ENCODE results near the gene C1QL2. TPM values are rescaled to one million over a fixed set of nuclear protein-coding genes. Genes with fewer than 3 reads are reported as not detected.

Gene C1QL2
- total RNA-seq, 1 experiment from 2014 or later: 0.81 TPM

- H2BK5ac ChIP-seq (ENCODE audit: insufficient read length, low read length): no peak overlapping the region
- H3K18ac ChIP-seq (ENCODE audit: insufficient read length, low read depth, low read length): no peak overlapping the region
- H2BK15ac ChIP-seq (ENCODE audit: low read depth, low read length): no peak overlapping the region
- H2BK120ac ChIP-seq (ENCODE audit: low read depth, low read length, poor library complexity, severe bottlenecking): no peak overlapping the region
- H3K56ac ChIP-seq (ENCODE audit: insufficient read length, low read depth, low read length): no peak overlapping the region
- no peaks in the 10 kb centered on the region for H3K79me1 ChIP-seq (ENCODE audit: insufficient read depth, low read depth, low read length, poor library complexity, severe bottlenecking)
- peaks cover 2% of the 10 kb centered on the region; the same call in 1 of the 2 replicates for H3K4me1 ChIP-seq (ENCODE audit: insufficient read depth, low read length)
- H2BK20ac ChIP-seq (ENCODE audit: low read depth, low read length, poor library complexity, severe bottlenecking): no peak overlapping the region
- Mint-ChIP-seq H3K4me1 (peaks cover 10 to 11% of the 10 kb centered on the region in 2 experiments), H3K4me3 (no peak overlapping the region), H3K27ac (no peak overlapping the region), H3K9me3 (no peaks in the 10 kb centered on the region), H3K27me3 (ENCODE audit: low read depth) (peaks cover 16% of the 10 kb centered on the region), H3K36me3 (ENCODE audit: insufficient read depth in 1 of 3, low read depth in 3 of 3) (no peaks in the 10 kb centered on the region)
- no peak for TF ChIP-seq CTCF (conservative IDR thresholded peaks at IDR 0.05)
- no peaks in the 10 kb centered on the region for H3K23me2 ChIP-seq (ENCODE audit: insufficient read length, low read depth, low read length, poor library complexity, severe bottlenecking)
- H3K23ac ChIP-seq (ENCODE audit: insufficient read length, low read depth, low read length): no peak overlapping the region
- H4K8ac ChIP-seq (replicated peaks; ENCODE audit: insufficient read length, low read depth, low read length): no peak overlapping the region
- H3K27ac ChIP-seq (ENCODE audit: insufficient read length, low read depth, low read length): no peak overlapping the region
- H4K5ac ChIP-seq (ENCODE audit: insufficient read length, low read depth, low read length): no peak overlapping the region
- no peak overlapping the region for H2AK5ac ChIP-seq (ENCODE audit: insufficient read length, low read length)
- no peak overlapping the region for H4K91ac ChIP-seq (ENCODE audit: insufficient read length, low read depth, low read length)
- H3K14ac ChIP-seq (ENCODE audit: insufficient read depth, low read length): no peak overlapping the region
- H3K27me3 ChIP-seq (ENCODE audit: insufficient read depth, low read length): no peaks in the 10 kb centered on the region
- H3K9me3 ChIP-seq (ENCODE audit: control insufficient read depth, low read depth, low read length): no peaks in the 10 kb centered on the region
- H3K4ac ChIP-seq (ENCODE audit: low read depth, low read length): no peak overlapping the region
- H2BK12ac ChIP-seq (ENCODE audit: insufficient read length, low read depth, low read length): no peak overlapping the region
- no peak overlapping the region for H3K9ac ChIP-seq (ENCODE audit: extremely low read depth, insufficient read length, low read length)
- no peaks in the 10 kb centered on the region for H4K20me1 ChIP-seq (ENCODE audit: control insufficient read depth, insufficient read depth, insufficient read length)
- no peak overlapping the region for H3T11ph ChIP-seq (ENCODE audit: low read length)
- WGBS (ENCODE audit: extremely low coverage, insufficient read length, low lambda C conversion rate): no CpG with 5 or more reads among the region's 1 CpG
- H2AFZ ChIP-seq (ENCODE audit: low read length): no peak overlapping the region
- DNase-seq: no peak
- H3K79me2 ChIP-seq (ENCODE audit: insufficient read depth, low read length): no peaks in the 10 kb centered on the region
- H3K4me2 ChIP-seq (ENCODE audit: insufficient read depth, insufficient read length, low read length): no peak overlapping the region
Measured at GRCh38 chr2:119202610-119203310, 44.2 kb upstream of the C1QL2 start.
